GM12891 (cell line): Measurements from ENCODE around the gene ATP1B3.

Experiments used
- POLR2A ChIP-seq: IDR thresholded peaks from 2 replicates; pipeline ENCODE4 v1.6.1; 2011; ENCODE audit warnings: low read depth, low read length, control low read depth
- POLR2AphosphoS5 ChIP-seq: IDR thresholded peaks from 2 replicates; pipeline ENCODE4 v1.6.1; 2011; ENCODE audit warnings: low read depth, low read length, control low read depth
- TAF1 ChIP-seq: IDR thresholded peaks from 2 replicates; pipeline ENCODE4 v1.6.1; 2011; ENCODE audit warnings: low read depth, low read length, control low read depth

DNA sequence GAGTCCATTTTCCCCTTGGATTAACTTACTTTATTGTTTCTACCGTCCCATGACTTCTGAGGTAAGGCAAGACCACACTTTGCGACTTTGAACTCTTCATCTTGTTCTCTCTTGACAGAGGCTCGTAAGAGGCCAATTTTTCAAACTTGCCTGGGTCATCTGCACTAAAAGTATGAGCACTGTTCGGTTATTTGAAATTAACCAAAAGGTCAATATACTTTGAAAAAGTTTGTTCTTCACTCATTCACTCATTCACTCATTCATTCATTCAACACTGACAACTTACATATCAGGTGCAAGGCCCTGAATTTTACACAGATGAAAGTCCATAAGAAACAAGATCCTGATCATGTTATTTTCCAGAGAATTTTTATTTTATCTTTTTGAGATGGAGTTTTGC is 57.9 kb downstream of the ATP1B3 start:
- TF ChIP-seq POLR2A (no peak), POLR2AphosphoS5 (no peak), TAF1 (no peak)
